GM18505 (cell line): Measurements from ENCODE around the gene MRTFB.
A peak's percentile ranks its signal among the peaks of the same experiment; 100 is the strongest.

Experiments used
- ATAC-seq: cut with Tn5 transposase; IDR thresholded peaks from one replicate; pipeline ENCODE4 v1.9.1; 2021; ENCODE audit not compliant: unreplicated experiment
- POLR2A ChIP-seq: IDR thresholded peaks from 4 replicates; pipeline ENCODE4 v1.6.1; 2011; ENCODE audit warnings: borderline replicate concordance; ENCODE audit not compliant: insufficient read depth, insufficient read length; ENCODE audit errors: extremely low read depth

The MRTFB gene

GRCh38 chr16:14302399-14303181 is 231.5 kb downstream of the MRTFB start:
- TF ChIP-seq POLR2A: no peak
- ATAC-seq: peak; percentile 45

DNA sequence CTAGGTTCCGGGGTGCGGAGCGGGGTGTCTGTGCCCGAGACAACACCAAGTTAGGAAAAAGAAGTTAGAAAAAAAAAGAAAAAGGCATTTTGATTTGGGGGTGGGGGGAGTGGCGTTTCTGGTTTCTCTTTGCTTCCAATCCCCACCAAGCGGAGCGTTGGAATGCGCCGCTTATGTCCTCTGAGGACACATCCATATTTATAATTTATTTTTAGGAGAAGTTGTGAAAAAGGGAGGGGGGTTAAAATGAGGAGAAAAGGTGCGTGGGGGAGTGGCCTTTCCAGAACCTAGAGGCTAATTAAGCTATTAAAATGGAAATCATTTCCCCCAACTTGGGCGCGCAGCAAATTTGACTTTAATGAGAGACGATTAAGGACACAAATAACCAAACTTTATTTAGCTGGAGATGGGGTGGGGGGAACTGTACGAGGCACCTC is 232.1 kb downstream of the MRTFB start:
- TF ChIP-seq POLR2A: no peak
- no peak for ATAC-seq

DNA sequence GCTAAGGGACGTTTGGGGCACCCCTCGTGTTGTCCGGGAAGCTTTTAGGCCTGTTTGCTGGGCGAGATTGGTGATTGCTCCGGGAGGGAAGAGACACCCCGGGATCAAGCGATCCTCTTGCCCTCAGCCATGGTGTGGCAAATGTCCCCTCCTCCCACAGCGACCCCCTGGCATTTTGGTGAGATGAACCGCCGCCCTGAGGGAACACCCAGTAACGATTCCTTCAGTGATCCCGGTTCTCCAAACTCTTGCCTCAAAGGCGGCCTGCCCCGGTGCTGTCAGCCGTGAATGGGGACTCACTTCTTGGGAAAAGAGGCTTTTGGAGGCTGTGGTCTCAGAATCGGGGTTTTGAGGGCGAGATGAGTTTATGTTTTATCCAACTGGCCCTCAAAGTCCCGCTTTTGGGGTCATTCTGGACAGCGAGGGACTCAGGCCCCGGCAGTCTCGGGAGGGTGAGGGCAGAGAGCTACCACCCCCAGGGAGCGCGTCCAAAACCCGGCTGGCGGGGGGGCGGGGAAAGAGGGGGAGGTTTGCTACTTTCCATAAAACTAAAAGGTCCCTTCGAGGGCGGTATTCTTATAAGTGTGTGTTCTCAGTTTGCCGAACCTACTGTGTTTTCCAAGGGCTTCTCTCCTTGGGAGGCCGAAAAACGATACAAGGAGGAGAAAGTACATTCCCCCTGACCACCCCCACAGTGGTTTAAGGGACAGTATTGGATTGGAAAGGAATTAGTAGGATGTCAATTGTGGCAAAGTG is 232.7 kb downstream of the MRTFB start:
- no peak for ATAC-seq
- TF ChIP-seq POLR2A: no peak

DNA sequence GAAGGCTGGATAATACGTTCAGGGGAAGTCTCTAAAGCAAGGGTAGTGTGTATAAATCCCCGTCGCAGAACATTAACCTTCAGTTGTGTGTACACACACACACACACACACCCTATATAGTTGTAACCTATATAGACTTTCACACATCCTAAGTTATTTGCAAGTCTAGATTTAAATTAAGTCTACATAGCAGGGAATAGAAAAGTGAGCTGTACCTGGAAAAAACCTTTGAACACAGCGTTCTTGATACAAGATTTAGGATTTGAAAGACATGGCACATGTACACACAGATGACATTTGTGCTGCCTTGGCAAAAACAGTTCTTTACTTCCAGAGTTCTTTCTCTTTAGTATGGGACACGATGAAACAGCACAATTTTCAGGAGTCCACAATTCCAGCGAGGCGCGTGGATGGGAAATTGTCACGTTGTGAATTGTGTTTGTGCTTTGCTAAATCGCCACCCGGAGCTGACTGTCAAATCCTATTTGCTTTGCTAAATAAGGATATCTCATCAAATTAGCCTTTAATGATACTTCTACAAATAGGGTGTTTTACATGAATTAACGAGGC is 233.9 kb downstream of the MRTFB start:
- no peak for TF ChIP-seq POLR2A
- ATAC-seq: no peak

DNA sequence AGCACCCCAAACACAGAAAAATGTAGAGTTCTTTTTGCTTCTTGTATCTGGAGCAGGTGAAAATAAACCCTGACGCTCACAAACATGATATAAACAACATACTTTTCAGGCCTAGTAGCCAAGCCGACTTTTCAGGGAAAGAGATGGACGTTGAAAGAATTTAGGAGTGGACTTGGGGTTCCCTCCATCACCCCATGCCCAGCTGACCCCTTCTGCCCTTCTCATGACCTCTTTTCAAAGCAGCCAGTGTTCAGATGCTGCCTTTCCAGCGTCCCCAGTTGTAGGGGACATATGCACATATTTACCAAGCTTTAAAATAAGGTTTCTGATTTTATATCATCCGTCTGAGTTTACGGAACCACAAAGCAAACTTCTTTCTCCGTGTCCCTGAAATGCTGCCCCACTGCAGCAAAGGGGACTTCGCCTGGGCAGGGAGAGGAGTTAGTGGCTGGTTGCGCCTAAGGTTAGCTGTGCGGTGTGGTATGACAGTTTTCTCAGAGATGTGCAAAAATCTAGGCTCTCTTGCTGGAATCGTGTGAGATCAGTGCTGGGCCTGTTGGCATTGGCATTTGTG is 235.5 kb downstream of the MRTFB start:
- ATAC-seq: no peak

GRCh38 chr16:14307059-14307526 is 236.0 kb downstream of the MRTFB start:
- ATAC-seq: no peak
- TF ChIP-seq POLR2A: no peak

More for the DNA sequence above, 235.5 kb downstream of the MRTFB start:
- no peak for TF ChIP-seq POLR2A

DNA sequence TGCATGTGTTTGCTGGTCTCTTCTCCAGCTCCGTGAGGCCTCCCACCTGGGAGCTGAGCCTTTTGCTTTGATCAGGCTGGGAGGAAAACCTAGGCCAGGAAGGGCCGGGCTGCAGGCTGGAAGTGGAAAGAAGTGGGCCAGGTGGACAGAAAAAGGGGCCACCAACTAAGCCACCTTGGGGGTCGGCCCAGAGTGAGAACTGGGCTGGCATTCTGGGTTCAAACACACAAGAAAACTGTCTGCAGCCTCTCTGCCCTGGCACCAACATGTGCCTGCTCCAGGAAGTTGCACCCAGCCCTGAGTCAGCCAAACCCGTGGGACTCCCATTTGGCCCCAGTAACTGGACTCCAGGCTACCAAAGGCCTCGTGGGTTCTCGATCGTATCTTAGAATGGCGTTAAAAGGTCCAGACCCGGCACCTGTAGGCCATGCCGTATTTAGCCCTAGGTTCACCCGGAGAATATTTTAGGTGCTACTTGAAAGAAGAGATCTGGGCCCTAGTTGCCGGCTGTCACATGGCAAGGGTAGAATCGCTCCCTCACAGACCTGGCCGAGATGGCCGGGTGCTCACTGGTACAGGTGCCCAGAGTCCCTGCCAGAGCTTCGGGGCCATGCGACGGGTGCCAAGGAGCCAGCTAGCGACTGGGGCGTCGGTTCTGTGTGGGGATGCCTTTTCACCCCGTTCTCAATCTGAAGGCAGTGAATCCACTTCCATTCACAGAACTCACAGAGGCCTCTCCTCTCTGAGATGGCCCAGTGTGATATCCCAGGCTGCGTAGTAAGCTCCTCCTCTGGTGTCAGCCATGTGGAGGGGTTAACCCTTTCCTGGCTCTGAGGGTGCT is 236.6 kb downstream of the MRTFB start:
- no peak for TF ChIP-seq POLR2A
- no peak for ATAC-seq

GRCh38 chr16:14308368-14308723 is 237.2 kb downstream of the MRTFB start:
- no peak for TF ChIP-seq POLR2A
- no peak for ATAC-seq

GRCh38 chr16:14309001-14309886 is 238.1 kb downstream of the MRTFB start:
- no peak for ATAC-seq
- TF ChIP-seq POLR2A: peak; percentile 31

DNA sequence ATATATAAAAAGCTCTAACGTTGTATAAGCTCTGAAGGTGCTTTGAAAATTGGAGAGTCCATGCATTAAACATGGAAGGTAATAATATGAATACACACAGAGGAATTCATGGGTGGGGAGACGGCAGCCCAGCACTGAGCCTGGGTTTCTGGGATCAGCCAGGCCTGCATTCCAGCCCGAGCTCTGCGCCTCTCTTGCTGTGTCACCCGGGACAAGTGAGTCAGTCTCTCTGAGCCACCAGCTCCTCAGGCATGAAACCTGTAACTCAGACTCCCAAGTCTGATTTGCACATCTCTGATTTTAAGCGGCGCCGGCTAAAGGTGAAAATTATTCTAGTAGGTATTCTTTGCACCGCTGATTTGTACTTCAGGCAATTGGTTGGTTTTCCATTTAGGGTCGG is 238.8 kb downstream of the MRTFB start:
- no peak for ATAC-seq
- no peak for TF ChIP-seq POLR2A

DNA sequence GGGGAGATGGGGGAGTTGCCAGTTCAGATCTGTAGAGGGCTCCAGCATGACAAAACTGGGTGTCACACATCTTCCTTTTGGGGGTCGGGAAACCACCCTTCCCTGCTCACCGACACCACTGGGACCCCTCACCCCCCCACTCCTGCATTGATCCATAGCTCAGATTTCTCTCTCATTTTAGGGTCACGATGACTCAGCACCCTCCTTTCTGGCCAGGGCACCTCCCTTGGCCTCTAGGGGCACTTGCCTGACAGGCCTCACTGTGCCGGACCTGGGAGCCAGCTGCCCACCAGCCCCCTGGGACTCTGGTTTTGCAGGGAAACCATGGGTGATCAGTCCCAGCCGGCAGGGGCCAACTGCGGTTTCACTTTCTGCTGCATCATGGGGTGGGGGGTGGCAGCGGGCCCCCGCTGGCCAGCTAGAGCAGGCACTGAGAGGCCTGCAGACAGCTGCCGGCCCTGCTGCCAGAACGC is 239.4 kb downstream of the MRTFB start:
- TF ChIP-seq POLR2A: no peak
- ATAC-seq: peak; percentile 47

GRCh38 chr16:14314116-14314515 is 243.0 kb downstream of the MRTFB start:
- ATAC-seq: no peak
- TF ChIP-seq POLR2A: no peak
